Measurements from ENCODE around the gene FAAH2. TPM values are rescaled to one million over a fixed set of nuclear protein-coding genes. Genes with fewer than 3 reads are reported as not detected.
"Not testable (repeated sequence)": the region's sequence is repeated elsewhere in the genome, so short reads cannot be mapped to it uniquely, and the experiment has no call there.

Gene FAAH2, protein sequence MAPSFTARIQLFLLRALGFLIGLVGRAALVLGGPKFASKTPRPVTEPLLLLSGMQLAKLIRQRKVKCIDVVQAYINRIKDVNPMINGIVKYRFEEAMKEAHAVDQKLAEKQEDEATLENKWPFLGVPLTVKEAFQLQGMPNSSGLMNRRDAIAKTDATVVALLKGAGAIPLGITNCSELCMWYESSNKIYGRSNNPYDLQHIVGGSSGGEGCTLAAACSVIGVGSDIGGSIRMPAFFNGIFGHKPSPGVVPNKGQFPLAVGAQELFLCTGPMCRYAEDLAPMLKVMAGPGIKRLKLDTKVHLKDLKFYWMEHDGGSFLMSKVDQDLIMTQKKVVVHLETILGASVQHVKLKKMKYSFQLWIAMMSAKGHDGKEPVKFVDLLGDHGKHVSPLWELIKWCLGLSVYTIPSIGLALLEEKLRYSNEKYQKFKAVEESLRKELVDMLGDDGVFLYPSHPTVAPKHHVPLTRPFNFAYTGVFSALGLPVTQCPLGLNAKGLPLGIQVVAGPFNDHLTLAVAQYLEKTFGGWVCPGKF
- total RNA-seq (2014; rRNA removed; shearing (Covaris generic)), result not detected in 2 replicates
- not detected in 2 replicates for polyA plus RNA-seq (2015; cell fraction: cytosol; rRNA removed)
- polyA plus RNA-seq (2015; cell fraction: nucleus; rRNA removed), result not detected in 2 replicates

DNA sequence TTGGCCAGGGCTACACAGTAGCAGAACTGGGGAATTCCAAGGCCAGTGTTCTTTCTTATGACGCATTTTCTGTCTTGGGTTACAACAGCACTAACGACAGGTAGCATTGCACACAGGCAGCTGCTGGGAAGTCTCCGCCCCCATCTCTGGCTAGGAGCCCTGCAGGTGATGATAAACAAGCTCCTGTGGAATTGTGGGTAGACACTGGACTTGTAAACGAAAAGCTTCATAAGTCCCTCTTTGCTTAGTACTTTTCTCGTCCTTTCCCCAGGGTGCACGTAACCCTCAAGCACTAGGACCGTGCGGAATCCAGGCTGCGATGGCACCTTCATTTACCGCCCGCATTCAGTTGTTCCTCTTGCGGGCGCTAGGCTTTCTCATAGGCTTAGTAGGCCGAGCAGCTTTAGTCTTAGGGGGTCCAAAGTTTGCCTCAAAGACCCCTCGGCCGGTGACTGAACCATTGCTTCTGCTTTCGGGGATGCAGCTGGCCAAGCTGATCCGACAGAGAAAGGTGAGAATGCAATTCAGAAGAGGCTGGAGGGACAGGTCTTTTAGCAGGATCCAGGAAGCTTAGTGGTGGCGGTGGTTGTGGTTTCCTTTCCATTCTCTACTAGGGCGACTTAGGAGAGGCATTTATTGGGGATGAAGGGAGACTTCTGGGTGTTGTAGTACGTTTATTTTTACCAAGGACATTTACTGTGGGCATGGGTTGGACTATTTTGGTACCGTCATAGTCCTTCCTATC is at the start of gene FAAH2:
FAAH2 (plus strand) TSS at position 200 of the 745 bp plus-strand sequence; CDS start at position 320, 120 bp downstream.
- DNase-seq (ENCODE audit: low read depth, low spot score), result no peak
- in situ Hi-C loops (cut with HindIII; ENCODE audit: low pct_unique_long_range_greater_than_20kb, low sequenced_read_pairs), result no loop called here

- in situ Hi-C loops (cut with HindIII; ENCODE audit: low pct_unique_long_range_greater_than_20kb, low sequenced_read_pairs), result no loop called here
- no peak for DNase-seq (ENCODE audit: low read depth, low spot score)
Measured at GRCh38 chrX:57241967-57242366, 44.5 kb upstream of the FAAH2 start.

- no peak for DNase-seq (ENCODE audit: low read depth, low spot score)
- in situ Hi-C loops (cut with HindIII; ENCODE audit: low pct_unique_long_range_greater_than_20kb, low sequenced_read_pairs), result no loop called here
Measured at GRCh38 chrX:57251965-57252364, 34.5 kb upstream of the FAAH2 start.

DNA sequence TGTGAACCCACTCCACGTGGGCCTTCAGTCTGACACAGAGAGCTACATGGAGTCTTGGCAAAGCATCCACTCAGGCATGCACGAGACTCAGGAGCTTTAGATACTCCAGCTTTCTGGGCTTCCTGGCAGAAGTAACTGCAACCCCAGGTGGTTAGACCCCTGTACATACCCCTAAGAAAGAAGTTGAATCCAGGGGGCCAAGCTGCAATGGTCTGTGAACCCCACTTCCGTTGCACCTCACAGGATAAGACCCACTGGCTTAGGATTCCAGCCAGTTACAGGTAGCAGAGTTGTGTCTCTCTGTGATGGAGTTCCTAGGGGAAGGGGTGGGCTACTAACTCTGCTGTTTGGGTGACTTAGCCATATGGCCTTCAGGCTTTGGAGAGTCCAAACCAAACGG is 21.4 kb upstream of the FAAH2 start:
- DNase-seq (ENCODE audit: low read depth, low spot score), result no peak
- in situ Hi-C loops (cut with HindIII; ENCODE audit: low pct_unique_long_range_greater_than_20kb, low sequenced_read_pairs), result no loop called here

- DNase-seq (ENCODE audit: low read depth, low spot score), result no peak
- in situ Hi-C loops (cut with HindIII; ENCODE audit: low pct_unique_long_range_greater_than_20kb, low sequenced_read_pairs), result no loop called here
Measured at GRCh38 chrX:57266275-57266674, 20.2 kb upstream of the FAAH2 start.

DNA sequence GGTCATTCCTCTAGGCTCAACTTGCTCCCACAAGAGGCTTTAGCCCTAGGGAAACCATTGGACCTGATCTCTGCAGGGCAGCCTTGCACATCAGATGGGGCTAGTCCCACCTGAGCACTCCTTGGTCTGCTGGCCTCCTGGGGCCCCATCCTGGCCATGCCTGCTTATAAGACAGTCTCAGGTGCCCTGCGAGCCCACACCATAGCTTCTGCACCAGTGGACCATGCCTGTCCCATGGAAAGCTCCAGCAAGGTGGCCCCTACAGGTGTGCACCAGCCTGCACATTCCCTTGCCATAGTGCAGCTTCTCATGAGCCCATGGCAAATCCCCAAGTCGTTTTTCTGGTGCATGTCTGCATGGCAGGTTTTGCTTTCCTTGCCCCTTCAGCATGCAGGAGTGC is 19.6 kb upstream of the FAAH2 start:
- no peak for DNase-seq (ENCODE audit: low read depth, low spot score)
- in situ Hi-C loops (cut with HindIII; ENCODE audit: low pct_unique_long_range_greater_than_20kb, low sequenced_read_pairs), result no loop called here

DNA sequence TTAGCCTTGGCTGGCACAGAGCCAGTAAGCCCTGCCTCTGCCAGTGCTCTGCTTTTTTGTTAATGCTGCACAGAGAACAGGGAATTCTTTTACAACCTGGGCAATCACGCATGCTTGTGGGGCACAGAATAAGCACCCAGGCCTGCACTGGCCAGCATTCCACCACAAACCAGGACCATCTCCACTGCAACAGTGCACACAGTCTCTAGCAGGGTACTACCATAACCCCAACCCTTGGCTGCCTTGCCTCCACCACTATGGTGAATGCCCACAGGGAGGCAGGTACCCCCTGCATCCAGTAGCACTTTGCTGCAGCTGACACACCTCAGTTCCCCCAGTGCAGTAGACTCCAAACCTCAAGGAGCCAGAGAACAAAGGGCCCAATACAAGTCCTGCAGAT is 19.2 kb upstream of the FAAH2 start:
- in situ Hi-C loops (cut with HindIII; ENCODE audit: low pct_unique_long_range_greater_than_20kb, low sequenced_read_pairs), result no loop called here

DNA sequence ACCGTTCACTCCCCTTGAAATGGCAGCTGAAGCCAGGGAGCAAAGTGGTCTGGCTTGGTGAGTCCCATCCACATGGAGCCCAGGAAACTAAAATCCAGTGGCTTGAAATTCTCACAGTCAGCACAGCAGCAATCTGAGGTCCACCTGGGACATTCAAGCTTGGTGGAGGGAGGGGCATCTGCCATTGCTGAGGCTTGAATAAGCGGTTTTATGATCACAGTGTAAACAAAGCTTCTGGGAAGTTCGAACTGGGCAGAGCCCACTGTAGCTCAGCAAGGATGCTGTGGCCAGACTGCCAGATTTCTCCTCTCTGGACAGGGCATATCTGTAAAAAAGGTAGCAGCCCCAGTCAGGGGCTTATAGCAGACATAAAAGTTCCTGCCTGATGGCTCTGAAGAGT is 15.5 kb upstream of the FAAH2 start:
- in situ Hi-C loops (cut with HindIII; ENCODE audit: low pct_unique_long_range_greater_than_20kb, low sequenced_read_pairs), result no loop called here

More for the DNA sequence above, 19.2 kb upstream of the FAAH2 start:
- DNase-seq (ENCODE audit: low read depth, low spot score), result no peak

GRCh38 chrX:57282568-57282967 is 3.9 kb upstream of the FAAH2 start:
- peak; percentile 3 for DNase-seq (ENCODE audit: low read depth, low spot score)

More for the DNA sequence above, 15.5 kb upstream of the FAAH2 start:
- no peak for DNase-seq (ENCODE audit: low read depth, low spot score)

DNA sequence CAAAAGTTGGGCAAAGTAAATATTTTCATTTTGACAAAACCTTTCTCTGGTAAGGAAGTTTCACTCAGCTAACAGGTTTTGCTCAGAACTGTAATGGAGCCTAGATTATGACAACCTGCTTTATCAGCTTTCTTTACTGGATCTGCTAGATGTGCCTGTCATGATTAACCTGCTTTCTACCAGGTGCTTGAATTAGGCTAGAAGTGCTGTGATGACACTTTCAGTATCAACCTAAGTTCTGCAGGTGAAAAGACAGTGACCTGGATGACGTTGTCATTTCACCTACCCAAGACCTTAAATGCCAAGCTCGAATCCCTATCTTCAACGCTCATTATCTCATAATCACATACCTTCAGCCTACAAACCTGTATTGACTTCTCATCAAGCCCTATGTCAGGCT is 1.5 kb upstream of the FAAH2 start:
- in situ Hi-C loops (cut with HindIII; ENCODE audit: low pct_unique_long_range_greater_than_20kb, low sequenced_read_pairs), result no loop called here
- DNase-seq (ENCODE audit: low read depth, low spot score), result no peak

More at GRCh38 chrX:57282568-57282967, 3.9 kb upstream of the FAAH2 start:
- in situ Hi-C loops (cut with HindIII; ENCODE audit: low pct_unique_long_range_greater_than_20kb, low sequenced_read_pairs), result no loop called here

- DNase-seq (ENCODE audit: low read depth, low spot score), result no peak
- in situ Hi-C loops (cut with HindIII; ENCODE audit: low pct_unique_long_range_greater_than_20kb, low sequenced_read_pairs), result no loop called here
Measured at GRCh38 chrX:57289089-57289488, 2.6 kb downstream of the FAAH2 start.

GRCh38 chrX:57294961-57295360 is 8.5 kb downstream of the FAAH2 start:
- in situ Hi-C loops (cut with HindIII; ENCODE audit: low pct_unique_long_range_greater_than_20kb, low sequenced_read_pairs), result no loop called here
- no peak for DNase-seq (ENCODE audit: low read depth, low spot score)

- in situ Hi-C loops (cut with HindIII; ENCODE audit: low pct_unique_long_range_greater_than_20kb, low sequenced_read_pairs); DNase-seq (ENCODE audit: low read depth, low spot score): not testable (repeated sequence)
Measured at GRCh38 chrX:57295679-57296078, 9.2 kb downstream of the FAAH2 start.

DNA sequence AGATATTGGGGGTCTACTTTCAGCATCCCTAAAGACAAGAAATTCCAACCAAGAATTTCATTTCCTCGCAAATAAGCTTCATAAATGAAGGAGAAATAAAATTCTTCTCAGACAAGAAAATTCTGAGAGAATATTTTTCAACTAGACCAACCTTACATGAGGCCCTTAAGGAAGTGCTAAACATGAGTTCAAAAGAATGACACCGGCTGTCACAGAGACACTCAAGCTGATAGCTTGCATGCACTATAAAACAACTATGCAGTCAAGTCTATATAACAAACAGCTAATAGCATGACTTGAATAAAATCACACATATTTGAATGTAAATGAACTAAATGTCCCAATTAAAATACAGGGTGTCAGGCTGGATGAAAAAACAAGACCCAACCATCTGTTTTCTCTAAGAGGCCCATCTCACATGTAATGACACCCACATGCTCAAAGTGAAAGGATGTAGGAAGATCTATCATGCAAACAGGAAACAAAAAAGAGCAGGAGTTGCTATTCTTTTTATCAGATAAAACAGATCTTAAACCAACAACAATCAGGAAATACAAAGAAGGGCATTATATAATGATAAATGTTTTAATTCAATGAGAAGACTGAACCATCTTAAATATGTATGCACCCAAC is 27.2 kb downstream of the FAAH2 start:
- in situ Hi-C loops (cut with HindIII; ENCODE audit: low pct_unique_long_range_greater_than_20kb, low sequenced_read_pairs), result no loop called here
- DNase-seq (ENCODE audit: low read depth, low spot score), result no peak

DNA sequence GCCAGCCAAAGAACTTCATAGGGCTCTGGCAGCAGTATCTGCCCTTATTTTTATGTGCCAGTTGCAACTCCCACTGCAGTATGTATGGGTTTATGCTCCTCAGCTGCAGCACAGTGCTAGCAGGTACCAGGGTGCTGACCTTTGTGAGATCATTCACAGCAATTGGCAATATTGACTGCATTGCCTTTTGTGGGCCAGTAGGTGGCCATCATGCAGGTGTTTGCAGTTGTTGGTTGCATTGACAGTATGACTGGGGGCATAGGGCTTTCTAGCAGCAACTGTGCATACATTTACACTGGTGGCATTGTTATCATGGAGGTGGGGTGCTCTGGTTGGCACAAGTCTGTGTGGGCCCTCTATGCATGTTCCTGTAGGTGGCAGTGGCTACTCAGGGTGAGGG is 42.5 kb downstream of the FAAH2 start:
- DNase-seq (ENCODE audit: low read depth, low spot score), result peak; percentile 3
- in situ Hi-C loops (cut with HindIII; ENCODE audit: low pct_unique_long_range_greater_than_20kb, low sequenced_read_pairs), result no loop called here

- DNase-seq (ENCODE audit: low read depth, low spot score); in situ Hi-C loops (cut with HindIII; ENCODE audit: low pct_unique_long_range_greater_than_20kb, low sequenced_read_pairs): not testable (repeated sequence)
Measured at GRCh38 chrX:57335790-57336189, 49.3 kb downstream of the FAAH2 start.

GRCh38 chrX:57353472-57354132 is 67.1 kb downstream of the FAAH2 start:
- in situ Hi-C loops (cut with HindIII; ENCODE audit: low pct_unique_long_range_greater_than_20kb, low sequenced_read_pairs), result no loop called here
- no peak for DNase-seq (ENCODE audit: low read depth, low spot score)

Measured in SK-MEL-5 (cell line).